ENCODE results near the gene PIGM.

PIGM gene

DNA sequence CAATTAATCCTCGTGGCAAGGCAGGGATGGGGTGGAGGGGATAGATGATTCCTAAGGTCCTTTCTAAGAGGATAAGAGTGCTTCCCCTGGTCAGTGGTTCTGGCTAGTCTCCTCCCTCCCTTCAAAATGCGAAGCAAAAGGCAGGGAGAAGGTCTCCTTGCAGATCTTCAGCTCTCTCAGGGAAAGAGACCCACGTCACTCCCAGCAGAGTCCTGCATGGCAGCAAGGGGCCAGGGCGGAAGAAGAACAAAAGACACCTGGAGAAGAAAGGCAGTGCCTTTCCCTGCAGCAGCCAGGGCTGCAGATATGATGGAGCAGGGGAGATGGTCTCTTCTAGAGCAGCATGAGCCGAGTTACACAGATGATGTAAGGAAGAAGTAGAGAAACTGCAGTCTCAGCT is 48.1 kb downstream of the PIGM start:
- no peak for DNase-seq

DNA sequence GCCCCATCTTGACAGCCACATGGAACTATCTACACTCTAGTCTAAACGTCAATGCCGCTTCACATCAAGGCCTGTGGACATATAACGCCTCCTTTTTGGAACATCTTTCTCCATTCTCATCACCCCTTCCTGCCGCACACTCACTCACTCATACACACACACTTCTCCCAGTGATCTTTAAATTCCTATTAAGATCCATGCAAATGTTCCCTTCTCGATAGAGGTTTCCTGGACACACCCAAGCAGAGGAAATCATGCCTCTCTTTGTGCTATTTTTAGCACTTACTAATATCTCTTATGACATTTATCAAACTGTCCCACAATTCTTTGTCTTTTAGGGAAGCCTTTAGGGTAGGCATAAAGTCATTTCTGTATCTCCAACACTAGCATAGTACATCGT is 49.5 kb downstream of the PIGM start:
- DNase-seq = no peak

DNA sequence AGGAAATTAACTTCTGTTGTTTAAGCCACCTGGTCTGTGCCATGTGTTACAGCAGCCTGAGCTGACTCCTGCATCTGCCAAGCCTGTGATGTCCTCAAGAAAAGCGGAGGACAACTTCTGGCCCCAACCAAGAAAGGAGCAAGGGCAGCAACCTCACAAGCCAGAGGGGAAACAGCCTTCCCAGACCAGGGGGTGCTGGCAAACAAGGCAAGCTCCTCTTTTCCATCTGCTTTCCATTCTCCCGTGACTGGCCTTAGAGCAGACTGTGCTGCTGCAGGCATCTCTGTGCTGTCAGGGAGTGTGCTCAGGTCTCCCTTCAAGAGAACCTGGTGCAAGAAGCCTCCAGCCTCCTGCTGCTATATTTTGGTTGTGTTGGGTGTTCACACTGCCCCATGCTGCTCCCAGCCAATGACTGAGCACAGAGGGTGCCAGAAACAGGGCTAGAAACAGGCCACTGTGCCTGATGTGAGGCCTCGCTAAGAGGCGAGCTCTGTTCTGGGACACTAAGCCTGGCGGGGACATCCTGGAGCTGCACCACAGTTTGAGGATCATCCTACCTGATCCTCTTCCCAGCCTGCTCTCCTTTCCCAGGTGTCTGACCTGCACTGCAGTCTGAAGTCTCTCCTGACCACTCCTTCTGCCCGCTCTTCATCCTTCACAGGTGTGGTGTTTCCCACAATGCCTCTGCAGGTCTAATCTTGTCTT is 50.3 kb downstream of the PIGM start:
- DNase-seq = no peak

DNA sequence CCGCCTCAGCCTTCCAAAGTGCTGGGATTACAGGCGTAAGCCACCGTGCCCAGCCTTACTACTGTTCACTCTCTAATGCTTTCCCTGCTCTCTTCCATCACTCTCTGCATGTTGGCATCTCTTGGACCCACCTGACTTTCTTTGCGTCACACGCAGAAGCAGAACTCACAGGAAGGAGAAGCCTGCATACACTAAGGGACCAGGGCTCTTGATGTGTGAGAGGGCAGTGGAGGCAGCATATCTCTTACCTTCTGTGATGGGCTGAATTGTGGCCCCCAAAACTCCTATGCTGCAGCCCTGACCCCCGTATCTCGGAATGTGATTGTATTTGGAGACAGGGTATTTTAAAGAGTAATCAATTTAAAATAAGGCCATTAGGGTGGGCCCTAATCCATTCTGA is 51.0 kb downstream of the PIGM start:
- DNase-seq = no peak

DNA sequence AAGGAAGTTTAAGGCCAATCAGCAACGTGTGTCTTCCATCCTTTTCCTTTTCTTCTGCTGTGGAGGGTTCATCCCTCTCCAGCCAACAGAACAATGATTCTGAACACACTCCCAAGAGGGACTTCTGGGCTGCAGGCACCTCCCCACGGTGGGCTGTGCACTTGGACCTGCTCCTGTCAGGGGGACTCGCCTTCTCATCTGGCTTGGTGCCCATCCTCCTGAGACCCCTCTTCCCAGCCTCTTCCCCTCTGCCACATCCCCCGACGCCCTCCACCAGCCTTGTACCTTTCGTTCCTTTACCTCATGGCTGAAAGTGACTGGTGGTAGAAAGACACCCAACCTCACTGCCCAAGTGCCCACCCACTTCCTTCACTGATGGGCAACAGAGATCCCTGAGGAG is 51.7 kb downstream of the PIGM start:
- DNase-seq = no peak

DNA sequence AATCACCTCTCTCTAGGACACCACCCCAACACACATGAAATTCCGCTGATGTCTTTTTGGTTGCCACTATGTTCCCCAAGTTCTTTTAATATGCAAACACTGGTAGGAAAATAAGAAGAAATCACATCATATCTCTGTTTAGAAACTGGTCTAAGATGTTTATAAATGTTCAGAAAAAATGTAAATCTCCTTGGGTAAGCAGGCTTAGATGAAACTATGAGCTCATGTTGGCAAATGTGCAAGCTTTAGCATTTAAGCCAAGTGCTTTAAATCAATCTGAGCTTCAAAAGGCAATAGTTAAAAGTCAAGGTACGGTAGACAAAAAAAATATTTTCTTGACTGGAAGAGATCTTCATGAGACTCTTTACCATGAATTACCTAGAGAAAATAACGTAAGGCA is 52.5 kb downstream of the PIGM start:
- no peak for DNase-seq

DNA sequence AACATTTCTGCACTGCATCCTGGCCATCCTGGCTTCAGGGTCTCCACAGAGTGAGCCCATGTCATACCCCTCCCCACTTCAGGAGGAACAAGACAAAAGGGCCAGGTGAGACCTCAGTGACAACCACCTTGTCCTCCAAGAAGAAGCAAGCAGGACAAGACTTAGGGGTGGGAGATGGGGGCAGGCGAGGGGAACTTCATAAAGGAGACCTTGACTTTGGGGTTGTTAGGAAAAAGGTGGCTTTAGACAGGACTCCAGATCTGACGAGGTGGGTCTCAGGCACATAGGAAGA is 53.7 kb downstream of the PIGM start:
- DNase-seq = no peak

DNA sequence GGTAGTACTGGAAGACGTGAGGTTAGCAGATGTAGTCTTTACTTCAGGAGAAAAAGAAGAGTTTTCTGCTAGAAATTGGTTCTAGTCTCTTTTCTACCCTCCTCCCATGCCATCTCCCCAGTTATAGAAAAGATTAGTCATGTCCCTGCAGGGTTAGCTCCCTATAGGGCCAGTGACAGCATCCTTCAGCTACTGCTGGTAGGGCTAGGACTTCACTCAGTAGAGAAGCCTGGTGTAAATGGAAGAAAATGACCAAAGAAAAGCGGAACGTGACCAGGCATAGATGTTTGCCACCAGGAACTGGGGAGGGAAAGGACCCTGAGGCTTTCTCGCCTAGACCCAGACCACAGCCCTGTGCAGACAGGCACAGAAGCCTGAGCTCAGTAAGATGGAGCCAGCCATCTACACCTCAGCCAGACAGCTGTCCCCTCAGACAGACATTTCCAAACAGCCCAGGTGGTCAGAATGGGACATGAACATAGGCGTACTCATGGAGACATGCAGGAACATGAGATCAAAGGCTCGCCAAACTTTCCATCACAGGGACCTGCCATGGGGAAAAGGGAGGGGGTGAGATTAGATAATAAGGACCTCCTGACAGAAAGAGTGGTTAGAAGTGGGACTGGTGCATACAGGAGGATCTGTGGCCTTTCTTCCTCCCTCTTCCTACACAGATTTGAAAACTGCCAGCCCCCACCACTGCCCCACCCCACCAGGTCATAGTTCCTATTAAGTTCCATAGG is 54.3 kb downstream of the PIGM start:
- DNase-seq = no peak
